GM23338 (cell line): ENCODE data around the gene PANK1. TPM values are rescaled to one million over a fixed set of nuclear protein-coding genes. Genes with fewer than 3 reads are reported as not detected.

Experiments
- ATAC-seq: fragments of 200-7000 bp; cut with Tn5 transposase; 3 replicates; pipeline ENCODE4 v1.9.1; 2020
- DNase-seq: peaks from one replicate; pipeline ENCODE4 v3.0.0-alpha.2; 2015; ENCODE audit warnings: low spot score
- H2AFZ ChIP-seq: fragments of 200-600 bp; sonication (generic); 2 replicates; pipeline ENCODE4 v1.8.0; 2016; ENCODE audit warnings: antibody characterized with exemption, mild to moderate bottlenecking, moderate library complexity
- H3F3A ChIP-seq: fragments of 200-600 bp; sonication (generic); replicated peaks from 2 replicates; pipeline ENCODE4 v1.8.0; 2017; ENCODE audit warnings: antibody characterized with exemption, mixed run types, low read depth
- H3K27ac ChIP-seq: fragments of 200-600 bp; sonication (generic); 2 replicates; pipeline ENCODE4 v1.6.1; 2016; ENCODE audit warnings: low read depth
- H3K27me3 ChIP-seq: fragments of 200-600 bp; sonication (generic); 2 replicates; pipeline ENCODE4 v1.8.0; 2016; ENCODE audit warnings: mild to moderate bottlenecking, mixed run types, moderate library complexity; ENCODE audit not compliant: insufficient read depth
- H3K36me3 ChIP-seq: fragments of 200-600 bp; sonication (generic); 2 replicates; pipeline ENCODE4 v1.8.0; 2016; ENCODE audit warnings: mild to moderate bottlenecking; ENCODE audit not compliant: insufficient read depth
- H3K4me1 ChIP-seq: fragments of 200-600 bp; sonication (generic); 2 replicates; pipeline ENCODE4 v1.8.0; 2016; ENCODE audit warnings: mild to moderate bottlenecking, moderate library complexity; ENCODE audit not compliant: insufficient read depth
- H3K4me2 ChIP-seq: fragments of 200-600 bp; sonication (generic); 2 replicates; pipeline ENCODE4 v1.7.1; 2017; ENCODE audit warnings: mixed run types
- H3K4me3 ChIP-seq: fragments of 200-600 bp; sonication (generic); 2 replicates; pipeline ENCODE4 v1.6.1; 2016; ENCODE audit warnings: mixed run types
- H3K79me2 ChIP-seq: fragments of 200-600 bp; sonication (generic); replicated peaks from 2 replicates; pipeline ENCODE4 v1.8.0; 2017; ENCODE audit warnings: mild to moderate bottlenecking; ENCODE audit not compliant: insufficient read depth
- H3K9me2 ChIP-seq: fragments of 200-600 bp; sonication (generic); 2 replicates; pipeline ENCODE4 v1.8.0; 2017; ENCODE audit not compliant: insufficient read depth
- H4K20me1 ChIP-seq: fragments of 200-600 bp; sonication (generic); replicated peaks from 2 replicates; pipeline ENCODE4 v1.8.0; 2017; ENCODE audit warnings: mild to moderate bottlenecking; ENCODE audit not compliant: insufficient read depth
- H3K27ac Mint-ChIP-seq: 2 replicates; pipeline ENCODE4 v1.8.0; 2020; ENCODE audit warnings: inconsistent platforms, mild to moderate bottlenecking, moderate library complexity, mixed read lengths
- H3K27me3 Mint-ChIP-seq: 3 replicates; pipeline ENCODE4 v1.8.0; 2022; ENCODE audit warnings: low read depth, mild to moderate bottlenecking, moderate library complexity, mixed read lengths, inconsistent platforms; ENCODE audit not compliant: insufficient read depth, poor library complexity
- H3K36me3 Mint-ChIP-seq: 3 replicates; pipeline ENCODE4 v1.8.0; 2021; ENCODE audit warnings: low read depth, mild to moderate bottlenecking, inconsistent platforms, moderate library complexity, mixed read lengths
- H3K4me1 Mint-ChIP-seq: 3 replicates; pipeline ENCODE4 v1.8.0; 2020; ENCODE audit warnings: mild to moderate bottlenecking, inconsistent platforms, mixed read lengths
- H3K4me3 Mint-ChIP-seq: 3 replicates; pipeline ENCODE4 v1.8.0; 2021; ENCODE audit warnings: moderate library complexity, mild to moderate bottlenecking, inconsistent platforms, mixed read lengths
- H3K9me3 Mint-ChIP-seq: 3 replicates; pipeline ENCODE4 v1.8.0; 2020; ENCODE audit warnings: moderate library complexity, mild to moderate bottlenecking, inconsistent platforms, mixed read lengths
- CREB1 ChIP-seq: fragments of 250-450 bp; sonication (Bioruptor Pico); IDR thresholded peaks from 2 replicates; pipeline ENCODE4 v1.5.0; 2020; ENCODE audit warnings: low read depth, mild to moderate bottlenecking, moderate library complexity
- EZH2 ChIP-seq: fragments of 200-600 bp; sonication (generic); IDR thresholded peaks from one replicate; pipeline ENCODE4 v1.8.0; 2017; ENCODE audit warnings: antibody characterized with exemption, mild to moderate bottlenecking, low read depth; ENCODE audit not compliant: unreplicated experiment
- EZH2phosphoT487 ChIP-seq: fragments of 200-600 bp; sonication (generic); IDR thresholded peaks from one replicate; pipeline ENCODE4 v1.8.1; 2018; ENCODE audit warnings: antibody characterized with exemption; ENCODE audit not compliant: unreplicated experiment
- JUNB ChIP-seq: IDR thresholded peaks from one replicate; pipeline ENCODE4 v1.6.1; 2016; ENCODE audit warnings: antibody characterized with exemption; ENCODE audit not compliant: unreplicated experiment
- NANOG ChIP-seq: IDR thresholded peaks from 2 replicates; pipeline ENCODE4 v1.6.1; 2016; ENCODE audit warnings: antibody characterized with exemption, borderline replicate concordance
- POLR2AphosphoS5 ChIP-seq: IDR thresholded peaks from 2 replicates; pipeline ENCODE4 v1.6.1; 2016; ENCODE audit warnings: antibody characterized with exemption, low read depth
- STAT1 ChIP-seq: IDR thresholded peaks from one replicate; pipeline ENCODE4 v1.6.1; 2016; ENCODE audit warnings: antibody characterized with exemption; ENCODE audit not compliant: unreplicated experiment
- ZNF114 ChIP-seq: fragments of 250-450 bp; sonication (Bioruptor Pico); IDR thresholded peaks from 2 replicates; pipeline ENCODE4 v1.5.0; 2020; ENCODE audit warnings: mild to moderate bottlenecking, moderate library complexity
- ZNF331 ChIP-seq: fragments of 250-450 bp; sonication (Bioruptor Pico); IDR thresholded peaks from 2 replicates; pipeline ENCODE4 v1.5.0; 2020; ENCODE audit warnings: low read depth, mild to moderate bottlenecking, moderate library complexity
- polyA plus RNA-seq: library from polyadenylated mRNA; unstranded; fragments of >200 nt; fragmentation: Nextera tagmentation; extraction: Ambion mirVana; gene quantifications from 2 replicates; pipeline ENCODE4 v1.2.1, GENCODE V29; 2016
- total RNA-seq: library from RNA; depleted of rRNA; stranded (reverse); fragments of >200 nt; shearing (Covaris generic); gene quantifications from 2 replicates; pipeline ENCODE4 v1.2.3, GENCODE V29; 2014
- TF ChIP-seq, protein P1 (sequence below), 2 experiments: fragments of 200-600 bp in 1 of 2; sonication (generic) in 1 of 2; conservative IDR thresholded peaks; 2 replicates each; pipeline versions ENCODE4 v1.5.1 to v1.6.1; 2016 to 2017; ENCODE audit warnings: antibody characterized with exemption in 2 of 2, low read depth in 2 of 2, mild to moderate bottlenecking in 2 of 2, moderate library complexity in 1 of 2
- TF ChIP-seq, protein P2 (sequence below): IDR thresholded peaks from one replicate; pipeline ENCODE4 v1.6.1; 2018; ENCODE audit warnings: antibody characterized with exemption; ENCODE audit not compliant: unreplicated experiment
- TF ChIP-seq, protein P3 (sequence below): IDR thresholded peaks from 2 replicates; pipeline ENCODE4 v1.6.1; 2016; ENCODE audit warnings: antibody characterized with exemption
- TF ChIP-seq, protein P4 (sequence below): fragments of 250-450 bp; sonication (Bioruptor Pico); IDR thresholded peaks from 2 replicates; pipeline ENCODE4 v1.5.0; 2020; ENCODE audit warnings: mild to moderate bottlenecking, moderate library complexity

Gene PANK1
- total and polyA plus RNA-seq, 2 experiments from 2014 or later = 15.2 to 44.7 TPM

DNA sequence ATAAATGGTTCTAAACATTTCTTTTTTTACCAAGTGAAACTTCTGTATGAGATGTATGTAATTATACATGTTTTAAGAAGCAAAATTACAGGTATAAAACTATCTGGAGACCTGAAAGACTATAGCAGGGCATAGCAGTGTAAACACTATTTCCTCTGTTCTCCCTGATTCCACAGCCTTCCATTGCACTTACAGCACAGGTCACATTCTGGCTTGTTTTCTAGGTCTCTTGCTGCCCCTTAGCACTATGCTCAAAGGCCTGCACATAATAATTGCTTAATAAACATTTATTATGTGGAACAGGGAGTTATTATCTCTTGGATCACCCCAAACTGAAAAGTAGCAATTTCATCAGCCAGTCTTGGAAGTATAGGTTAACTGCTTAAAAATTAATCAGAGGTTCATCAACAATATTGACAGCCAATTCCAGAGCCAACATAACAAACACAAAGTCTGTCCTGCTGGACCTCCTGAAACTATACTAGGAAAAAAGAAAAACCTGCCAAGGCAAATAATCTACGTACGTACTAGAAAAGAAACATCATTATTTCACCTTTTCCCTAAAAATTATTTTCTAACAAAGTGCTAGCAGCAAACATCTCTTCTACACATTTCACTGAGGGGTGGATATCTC is 43.2 kb downstream of the PANK1 start:
- Histone ChIP-seq H3K4me3 (no peak overlapping the region), H3K27me3 (no peaks in the 10 kb centered on the region), H3F3A (no peaks in the 10 kb centered on the region), H3K36me3 (peaks cover 9% of the 10 kb centered on the region; the same call in 1 of the 2 replicates), H3K4me1 (no peaks in the 10 kb centered on the region), H2AFZ (no peak overlapping the region), H3K27ac (no peak overlapping the region), H3K79me2 (peaks cover 43% of the 10 kb centered on the region), H4K20me1 (peaks cover under 1% of the 10 kb centered on the region), H3K9me2 (no peaks in the 10 kb centered on the region), H3K4me2 (no peak overlapping the region)
- Mint-ChIP-seq H3K9me3 (no peaks in the 10 kb centered on the region), H3K36me3 (peaks cover 30% of the 10 kb centered on the region), H3K27ac (no peak overlapping the region; the same call in 1 of the 2 replicates), H3K27me3 (no peaks in the 10 kb centered on the region), H3K4me1 (no peaks in the 10 kb centered on the region), H3K4me3 (no peak overlapping the region)
- TF ChIP-seq NANOG (no peak), EZH2phosphoT487 (no peak), POLR2AphosphoS5 (no peak), STAT1 (no peak), ZNF114 (CRISPR knock-in tag) (no peak), EZH2 (no peak), CREB1 (no peak), JUNB (no peak), ZNF331 (CRISPR knock-in tag) (no peak)
- TF ChIP-seq, protein P1, sequence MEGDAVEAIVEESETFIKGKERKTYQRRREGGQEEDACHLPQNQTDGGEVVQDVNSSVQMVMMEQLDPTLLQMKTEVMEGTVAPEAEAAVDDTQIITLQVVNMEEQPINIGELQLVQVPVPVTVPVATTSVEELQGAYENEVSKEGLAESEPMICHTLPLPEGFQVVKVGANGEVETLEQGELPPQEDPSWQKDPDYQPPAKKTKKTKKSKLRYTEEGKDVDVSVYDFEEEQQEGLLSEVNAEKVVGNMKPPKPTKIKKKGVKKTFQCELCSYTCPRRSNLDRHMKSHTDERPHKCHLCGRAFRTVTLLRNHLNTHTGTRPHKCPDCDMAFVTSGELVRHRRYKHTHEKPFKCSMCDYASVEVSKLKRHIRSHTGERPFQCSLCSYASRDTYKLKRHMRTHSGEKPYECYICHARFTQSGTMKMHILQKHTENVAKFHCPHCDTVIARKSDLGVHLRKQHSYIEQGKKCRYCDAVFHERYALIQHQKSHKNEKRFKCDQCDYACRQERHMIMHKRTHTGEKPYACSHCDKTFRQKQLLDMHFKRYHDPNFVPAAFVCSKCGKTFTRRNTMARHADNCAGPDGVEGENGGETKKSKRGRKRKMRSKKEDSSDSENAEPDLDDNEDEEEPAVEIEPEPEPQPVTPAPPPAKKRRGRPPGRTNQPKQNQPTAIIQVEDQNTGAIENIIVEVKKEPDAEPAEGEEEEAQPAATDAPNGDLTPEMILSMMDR (conservative IDR thresholded peaks at IDR 0.05; ENCODE audit: low read depth in 2 of 2) = no peak
- TF ChIP-seq, protein P2, sequence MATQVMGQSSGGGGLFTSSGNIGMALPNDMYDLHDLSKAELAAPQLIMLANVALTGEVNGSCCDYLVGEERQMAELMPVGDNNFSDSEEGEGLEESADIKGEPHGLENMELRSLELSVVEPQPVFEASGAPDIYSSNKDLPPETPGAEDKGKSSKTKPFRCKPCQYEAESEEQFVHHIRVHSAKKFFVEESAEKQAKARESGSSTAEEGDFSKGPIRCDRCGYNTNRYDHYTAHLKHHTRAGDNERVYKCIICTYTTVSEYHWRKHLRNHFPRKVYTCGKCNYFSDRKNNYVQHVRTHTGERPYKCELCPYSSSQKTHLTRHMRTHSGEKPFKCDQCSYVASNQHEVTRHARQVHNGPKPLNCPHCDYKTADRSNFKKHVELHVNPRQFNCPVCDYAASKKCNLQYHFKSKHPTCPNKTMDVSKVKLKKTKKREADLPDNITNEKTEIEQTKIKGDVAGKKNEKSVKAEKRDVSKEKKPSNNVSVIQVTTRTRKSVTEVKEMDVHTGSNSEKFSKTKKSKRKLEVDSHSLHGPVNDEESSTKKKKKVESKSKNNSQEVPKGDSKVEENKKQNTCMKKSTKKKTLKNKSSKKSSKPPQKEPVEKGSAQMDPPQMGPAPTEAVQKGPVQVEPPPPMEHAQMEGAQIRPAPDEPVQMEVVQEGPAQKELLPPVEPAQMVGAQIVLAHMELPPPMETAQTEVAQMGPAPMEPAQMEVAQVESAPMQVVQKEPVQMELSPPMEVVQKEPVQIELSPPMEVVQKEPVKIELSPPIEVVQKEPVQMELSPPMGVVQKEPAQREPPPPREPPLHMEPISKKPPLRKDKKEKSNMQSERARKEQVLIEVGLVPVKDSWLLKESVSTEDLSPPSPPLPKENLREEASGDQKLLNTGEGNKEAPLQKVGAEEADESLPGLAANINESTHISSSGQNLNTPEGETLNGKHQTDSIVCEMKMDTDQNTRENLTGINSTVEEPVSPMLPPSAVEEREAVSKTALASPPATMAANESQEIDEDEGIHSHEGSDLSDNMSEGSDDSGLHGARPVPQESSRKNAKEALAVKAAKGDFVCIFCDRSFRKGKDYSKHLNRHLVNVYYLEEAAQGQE = no peak
- TF ChIP-seq, protein P3, sequence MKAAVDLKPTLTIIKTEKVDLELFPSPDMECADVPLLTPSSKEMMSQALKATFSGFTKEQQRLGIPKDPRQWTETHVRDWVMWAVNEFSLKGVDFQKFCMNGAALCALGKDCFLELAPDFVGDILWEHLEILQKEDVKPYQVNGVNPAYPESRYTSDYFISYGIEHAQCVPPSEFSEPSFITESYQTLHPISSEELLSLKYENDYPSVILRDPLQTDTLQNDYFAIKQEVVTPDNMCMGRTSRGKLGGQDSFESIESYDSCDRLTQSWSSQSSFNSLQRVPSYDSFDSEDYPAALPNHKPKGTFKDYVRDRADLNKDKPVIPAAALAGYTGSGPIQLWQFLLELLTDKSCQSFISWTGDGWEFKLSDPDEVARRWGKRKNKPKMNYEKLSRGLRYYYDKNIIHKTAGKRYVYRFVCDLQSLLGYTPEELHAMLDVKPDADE = no peak
- TF ChIP-seq, protein P4, sequence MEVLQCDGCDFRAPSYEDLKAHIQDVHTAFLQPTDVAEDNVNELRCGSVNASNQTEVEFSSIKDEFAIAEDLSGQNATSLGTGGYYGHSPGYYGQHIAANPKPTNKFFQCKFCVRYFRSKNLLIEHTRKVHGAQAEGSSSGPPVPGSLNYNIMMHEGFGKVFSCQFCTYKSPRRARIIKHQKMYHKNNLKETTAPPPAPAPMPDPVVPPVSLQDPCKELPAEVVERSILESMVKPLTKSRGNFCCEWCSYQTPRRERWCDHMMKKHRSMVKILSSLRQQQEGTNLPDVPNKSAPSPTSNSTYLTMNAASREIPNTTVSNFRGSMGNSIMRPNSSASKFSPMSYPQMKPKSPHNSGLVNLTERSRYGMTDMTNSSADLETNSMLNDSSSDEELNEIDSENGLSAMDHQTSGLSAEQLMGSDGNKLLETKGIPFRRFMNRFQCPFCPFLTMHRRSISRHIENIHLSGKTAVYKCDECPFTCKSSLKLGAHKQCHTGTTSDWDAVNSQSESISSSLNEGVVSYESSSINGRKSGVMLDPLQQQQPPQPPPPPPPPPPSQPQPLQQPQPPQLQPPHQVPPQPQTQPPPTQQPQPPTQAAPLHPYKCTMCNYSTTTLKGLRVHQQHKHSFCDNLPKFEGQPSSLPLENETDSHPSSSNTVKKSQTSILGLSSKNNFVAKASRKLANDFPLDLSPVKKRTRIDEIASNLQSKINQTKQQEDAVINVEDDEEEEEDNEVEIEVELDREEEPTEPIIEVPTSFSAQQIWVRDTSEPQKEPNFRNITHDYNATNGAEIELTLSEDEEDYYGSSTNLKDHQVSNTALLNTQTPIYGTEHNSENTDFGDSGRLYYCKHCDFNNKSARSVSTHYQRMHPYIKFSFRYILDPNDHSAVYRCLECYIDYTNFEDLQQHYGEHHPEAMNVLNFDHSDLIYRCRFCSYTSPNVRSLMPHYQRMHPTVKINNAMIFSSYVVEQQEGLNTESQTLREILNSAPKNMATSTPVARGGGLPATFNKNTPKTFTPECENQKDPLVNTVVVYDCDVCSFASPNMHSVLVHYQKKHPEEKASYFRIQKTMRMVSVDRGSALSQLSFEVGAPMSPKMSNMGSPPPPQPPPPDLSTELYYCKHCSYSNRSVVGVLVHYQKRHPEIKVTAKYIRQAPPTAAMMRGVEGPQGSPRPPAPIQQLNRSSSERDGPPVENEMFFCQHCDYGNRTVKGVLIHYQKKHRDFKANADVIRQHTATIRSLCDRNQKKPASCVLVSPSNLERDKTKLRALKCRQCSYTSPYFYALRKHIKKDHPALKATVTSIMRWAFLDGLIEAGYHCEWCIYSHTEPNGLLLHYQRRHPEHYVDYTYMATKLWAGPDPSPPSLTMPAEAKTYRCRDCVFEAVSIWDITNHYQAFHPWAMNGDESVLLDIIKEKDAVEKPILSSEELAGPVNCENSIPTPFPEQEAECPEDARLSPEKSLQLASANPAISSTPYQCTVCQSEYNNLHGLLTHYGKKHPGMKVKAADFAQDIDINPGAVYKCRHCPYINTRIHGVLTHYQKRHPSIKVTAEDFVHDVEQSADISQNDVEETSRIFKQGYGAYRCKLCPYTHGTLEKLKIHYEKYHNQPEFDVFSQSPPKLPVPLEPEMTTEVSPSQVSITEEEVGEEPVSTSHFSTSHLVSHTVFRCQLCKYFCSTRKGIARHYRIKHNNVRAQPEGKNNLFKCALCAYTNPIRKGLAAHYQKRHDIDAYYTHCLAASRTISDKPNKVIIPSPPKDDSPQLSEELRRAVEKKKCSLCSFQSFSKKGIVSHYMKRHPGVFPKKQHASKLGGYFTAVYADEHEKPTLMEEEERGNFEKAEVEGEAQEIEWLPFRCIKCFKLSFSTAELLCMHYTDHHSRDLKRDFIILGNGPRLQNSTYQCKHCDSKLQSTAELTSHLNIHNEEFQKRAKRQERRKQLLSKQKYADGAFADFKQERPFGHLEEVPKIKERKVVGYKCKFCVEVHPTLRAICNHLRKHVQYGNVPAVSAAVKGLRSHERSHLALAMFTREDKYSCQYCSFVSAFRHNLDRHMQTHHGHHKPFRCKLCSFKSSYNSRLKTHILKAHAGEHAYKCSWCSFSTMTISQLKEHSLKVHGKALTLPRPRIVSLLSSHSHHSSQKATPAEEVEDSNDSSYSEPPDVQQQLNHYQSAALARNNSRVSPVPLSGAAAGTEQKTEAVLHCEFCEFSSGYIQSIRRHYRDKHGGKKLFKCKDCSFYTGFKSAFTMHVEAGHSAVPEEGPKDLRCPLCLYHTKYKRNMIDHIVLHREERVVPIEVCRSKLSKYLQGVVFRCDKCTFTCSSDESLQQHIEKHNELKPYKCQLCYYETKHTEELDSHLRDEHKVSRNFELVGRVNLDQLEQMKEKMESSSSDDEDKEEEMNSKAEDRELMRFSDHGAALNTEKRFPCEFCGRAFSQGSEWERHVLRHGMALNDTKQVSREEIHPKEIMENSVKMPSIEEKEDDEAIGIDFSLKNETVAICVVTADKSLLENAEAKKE (CRISPR knock-in tag) = no peak
- ATAC-seq (no peak), DNase-seq (no peak)
